ENCODE data around the gene CACNA1I. TPM values are rescaled to one million over a fixed set of nuclear protein-coding genes. Genes with fewer than 3 reads are reported as not detected.

Gene CACNA1I
- total RNA-seq, 1 experiment from 2014 or later, result 0.90 TPM

GRCh38 chr22:39649500-39650089 is 79.0 kb downstream of the CACNA1I start:
- H3K4me1 ChIP-seq (ENCODE audit: insufficient read depth, low read length, poor library complexity, severe bottlenecking), result no peaks in the 10 kb centered on the region
- intact Hi-C loops (cut with micrococcal nuclease; ENCODE audit: unreplicated experiment), result no loop called here
- TF ChIP-seq EZH2 (IDR thresholded peaks at IDR 0.05; ENCODE audit: borderline replicate concordance, low read depth, low read length, poor library complexity, severe bottlenecking), result no peak
- H3K4me3 ChIP-seq (ENCODE audit: low read depth, low read length, poor library complexity, severe bottlenecking), result no peak overlapping the region
- no peaks in the 10 kb centered on the region for H3K36me3 ChIP-seq (ENCODE audit: insufficient read depth, low read length, poor library complexity, severe bottlenecking)
- no peak for DNase-seq (ENCODE audit: low spot score)
- no TSS peak for BruUV-seq (replicated peaks)
- POLR2A ChIA-PET (ENCODE audit: low non-redundant PET), result interaction anchor here (0.6 kb wide), 1 partner anchor 21 kb away, joined by 3 read pairs; no protein-coding TSS in a partner anchor
- H3K27me3 ChIP-seq (replicated peaks; ENCODE audit: insufficient read depth, low read depth, low read length, poor library complexity), result no peaks in the 10 kb centered on the region
- no peak overlapping the region for H3K27ac ChIP-seq (ENCODE audit: low read depth, low read length, poor library complexity, severe bottlenecking)
- no peaks in the 10 kb centered on the region for H3K9me3 ChIP-seq (ENCODE audit: low read depth, low read length, poor library complexity, severe bottlenecking)
- CTCF ChIA-PET, result no interaction called here

DNA sequence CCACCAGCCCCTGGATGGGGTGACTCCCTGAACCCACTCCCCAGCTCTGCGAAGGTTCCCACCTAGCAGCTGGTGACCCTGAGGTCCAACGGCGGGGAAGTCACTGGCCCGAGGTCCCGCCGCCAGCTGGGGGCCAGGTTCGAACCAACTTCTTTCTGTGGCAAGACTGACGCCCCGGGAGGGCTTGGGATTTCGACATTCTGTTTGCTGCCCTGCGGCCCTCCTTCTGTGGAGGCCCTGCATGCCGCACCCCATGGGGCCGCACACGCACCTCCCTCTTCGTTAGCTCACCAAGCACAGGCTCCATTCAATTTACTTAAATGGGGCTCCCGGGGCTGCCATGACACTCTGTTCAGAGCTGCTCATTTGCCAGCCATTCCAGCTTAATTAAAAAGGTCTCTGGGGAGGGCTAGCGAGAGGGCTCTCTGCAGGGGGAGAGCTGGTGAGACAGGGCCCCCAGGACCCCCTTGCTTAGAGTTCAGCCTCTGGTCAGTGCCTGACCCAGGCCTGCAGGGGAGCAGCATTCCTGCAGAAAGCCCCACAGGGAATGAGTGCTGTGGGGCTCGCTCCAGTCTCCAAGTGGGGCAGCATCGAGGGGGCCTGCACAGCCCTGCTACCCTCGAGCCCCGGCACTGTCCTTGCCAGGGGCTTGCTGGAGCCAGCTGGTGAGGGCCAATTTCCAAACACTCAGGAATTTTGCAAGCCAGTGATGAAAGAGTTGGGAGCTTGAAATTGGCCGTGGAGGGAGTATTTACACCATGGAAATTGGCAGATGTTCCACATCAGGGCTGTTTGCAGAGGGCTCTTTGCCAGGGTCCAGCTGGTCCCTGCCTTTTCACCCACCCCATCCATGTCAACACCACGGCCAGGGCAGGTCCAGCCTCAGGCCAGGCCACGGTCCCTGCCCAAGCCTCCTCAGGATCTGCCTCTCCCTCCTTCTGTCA is 80.8 kb downstream of the CACNA1I start:
- no peaks in the 10 kb centered on the region for H3K36me3 ChIP-seq (ENCODE audit: insufficient read depth, low read length, poor library complexity, severe bottlenecking)
- DNase-seq (ENCODE audit: low spot score), result no peak
- no peak overlapping the region for H3K27ac ChIP-seq (ENCODE audit: low read depth, low read length, poor library complexity, severe bottlenecking)
- no peaks in the 10 kb centered on the region for H3K4me1 ChIP-seq (ENCODE audit: insufficient read depth, low read length, poor library complexity, severe bottlenecking)
- POLR2A ChIA-PET (ENCODE audit: low non-redundant PET), result no interaction called here
- no TSS peak for BruUV-seq (replicated peaks)
- intact Hi-C loops (cut with micrococcal nuclease; ENCODE audit: unreplicated experiment), result no loop called here
- H3K4me3 ChIP-seq (ENCODE audit: low read depth, low read length, poor library complexity, severe bottlenecking), result no peak overlapping the region
- TF ChIP-seq EZH2 (IDR thresholded peaks at IDR 0.05; ENCODE audit: borderline replicate concordance, low read depth, low read length, poor library complexity, severe bottlenecking) (no peak), CTCF (conservative IDR thresholded peaks at IDR 0.05; ENCODE audit: low read depth, low read length) (no peak)
- H3K9me3 ChIP-seq (ENCODE audit: low read depth, low read length, poor library complexity, severe bottlenecking), result no peaks in the 10 kb centered on the region
- no peaks in the 10 kb centered on the region for H3K27me3 ChIP-seq (replicated peaks; ENCODE audit: insufficient read depth, low read depth, low read length, poor library complexity)
- CTCF ChIA-PET, result no interaction called here

DNA sequence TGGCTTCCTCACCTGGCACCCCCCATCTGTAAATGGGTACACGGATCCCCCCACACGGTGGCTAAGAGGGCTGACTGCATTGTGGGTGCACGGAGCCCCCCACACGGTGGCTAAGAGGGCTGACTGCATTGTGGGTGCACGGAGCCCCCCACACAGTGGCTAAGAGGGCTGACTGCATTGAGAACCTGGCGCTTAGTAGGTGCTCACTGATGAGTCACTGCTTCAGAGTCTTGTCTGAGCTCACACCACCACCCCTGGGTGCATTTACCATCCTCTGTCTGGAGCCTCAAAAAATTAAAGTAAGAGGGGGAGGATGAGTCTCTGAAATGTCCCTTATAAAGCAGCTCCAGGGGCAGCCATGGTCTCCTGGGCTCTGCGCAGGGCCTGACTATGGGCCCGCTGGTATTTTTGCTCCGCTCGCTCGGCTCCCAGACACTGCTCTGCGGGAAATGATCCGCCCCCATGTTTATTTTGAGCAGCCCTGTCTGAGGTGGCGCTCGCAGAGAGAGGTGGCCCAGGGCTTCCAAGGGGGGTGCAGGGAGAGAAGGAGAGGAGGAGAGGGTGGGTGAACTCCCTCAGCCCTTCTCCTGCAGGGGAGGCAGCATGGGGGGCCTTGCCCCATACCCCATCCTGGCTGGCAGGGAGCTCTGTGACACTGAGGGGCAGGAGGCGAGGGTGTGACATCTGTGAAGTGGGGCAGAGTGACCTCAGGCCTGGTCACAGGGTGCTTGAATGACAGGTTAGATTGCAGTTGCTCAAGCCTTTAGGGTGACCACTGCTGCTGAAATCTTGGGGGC is 82.6 kb downstream of the CACNA1I start:
- BruUV-seq (replicated peaks), result no TSS peak
- H3K4me1 ChIP-seq (ENCODE audit: insufficient read depth, low read length, poor library complexity, severe bottlenecking), result peaks cover 4% of the 10 kb centered on the region
- no peak overlapping the region for H3K4me3 ChIP-seq (ENCODE audit: low read depth, low read length, poor library complexity, severe bottlenecking)
- no peak overlapping the region for H3K27ac ChIP-seq (ENCODE audit: low read depth, low read length, poor library complexity, severe bottlenecking)
- intact Hi-C loops (cut with micrococcal nuclease; ENCODE audit: unreplicated experiment), result no loop called here
- ChIA-PET POLR2A (ENCODE audit: low non-redundant PET) (interaction anchor here (0.6 to 0.7 kb wide), 2 partner anchors 339 to 360 kb away, joined by 5 to 9 read pairs; no protein-coding TSS in a partner anchor), CTCF (no interaction called here)
- H3K9me3 ChIP-seq (ENCODE audit: low read depth, low read length, poor library complexity, severe bottlenecking), result no peaks in the 10 kb centered on the region
- TF ChIP-seq CTCF (conservative IDR thresholded peaks at IDR 0.05; ENCODE audit: low read depth, low read length), result no peak
- no peak for TF ChIP-seq EZH2 (IDR thresholded peaks at IDR 0.05; ENCODE audit: borderline replicate concordance, low read depth, low read length, poor library complexity, severe bottlenecking)
- no peak for DNase-seq (ENCODE audit: low spot score)
- no peaks in the 10 kb centered on the region for H3K36me3 ChIP-seq (ENCODE audit: insufficient read depth, low read length, poor library complexity, severe bottlenecking)
- no peaks in the 10 kb centered on the region for H3K27me3 ChIP-seq (replicated peaks; ENCODE audit: insufficient read depth, low read depth, low read length, poor library complexity)
